ENCODE data around the gene EPB41L4B.

- TF ChIP-seq, protein P1, sequence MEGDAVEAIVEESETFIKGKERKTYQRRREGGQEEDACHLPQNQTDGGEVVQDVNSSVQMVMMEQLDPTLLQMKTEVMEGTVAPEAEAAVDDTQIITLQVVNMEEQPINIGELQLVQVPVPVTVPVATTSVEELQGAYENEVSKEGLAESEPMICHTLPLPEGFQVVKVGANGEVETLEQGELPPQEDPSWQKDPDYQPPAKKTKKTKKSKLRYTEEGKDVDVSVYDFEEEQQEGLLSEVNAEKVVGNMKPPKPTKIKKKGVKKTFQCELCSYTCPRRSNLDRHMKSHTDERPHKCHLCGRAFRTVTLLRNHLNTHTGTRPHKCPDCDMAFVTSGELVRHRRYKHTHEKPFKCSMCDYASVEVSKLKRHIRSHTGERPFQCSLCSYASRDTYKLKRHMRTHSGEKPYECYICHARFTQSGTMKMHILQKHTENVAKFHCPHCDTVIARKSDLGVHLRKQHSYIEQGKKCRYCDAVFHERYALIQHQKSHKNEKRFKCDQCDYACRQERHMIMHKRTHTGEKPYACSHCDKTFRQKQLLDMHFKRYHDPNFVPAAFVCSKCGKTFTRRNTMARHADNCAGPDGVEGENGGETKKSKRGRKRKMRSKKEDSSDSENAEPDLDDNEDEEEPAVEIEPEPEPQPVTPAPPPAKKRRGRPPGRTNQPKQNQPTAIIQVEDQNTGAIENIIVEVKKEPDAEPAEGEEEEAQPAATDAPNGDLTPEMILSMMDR (conservative IDR thresholded peaks at IDR 0.05; ENCODE audit: low read length), result no peak
- TF ChIP-seq EZH2phosphoT487 (IDR thresholded peaks at IDR 0.05; ENCODE audit: borderline replicate concordance), result no peak
Observed at GRCh38 chr9:109320742-109321448, at the start of gene EPB41L4B.
